ENCODE data around the gene GPC4. TPM values are rescaled to one million over a fixed set of nuclear protein-coding genes. Genes with fewer than 3 reads are reported as not detected.

Gene GPC4
- polyA plus RNA-seq, 2 donors: 1.6 to 4.0 TPM

- Histone ChIP-seq H3K27ac (ENCODE audit: low read depth in 2 of 2, low read length in 1 of 2) (no peak overlapping the region), H3K27me3 (ENCODE audit: control insufficient read depth in 1 of 2, insufficient read depth in 2 of 2, low read length in 2 of 2) (peaks cover 0 to 3% of the 10 kb centered on the region in 2 donors), H3K9me3 (ENCODE audit: control insufficient read depth in 2 of 2, insufficient read depth in 1 of 2, low read depth in 1 of 2, low read length in 1 of 2) (no peaks in the 10 kb centered on the region), H3K4me3 (ENCODE audit: low read depth in 1 of 2, low read length in 2 of 2) (no peak overlapping the region), H3K4me1 (ENCODE audit: control insufficient read depth in 2 of 2, insufficient read depth in 2 of 2, low read length in 1 of 2) (no peaks in the 10 kb centered on the region), H3K36me3 (ENCODE audit: control insufficient read depth in 2 of 2, insufficient read depth in 2 of 2, low read length in 1 of 2) (no peaks in the 10 kb centered on the region)
- 55 to 66% methylated on average over 2 of the region's 2 CpGs for WGBS, 2 donors
Measured at GRCh38 chrX:133373386-133374079, 41.8 kb downstream of the GPC4 start.

GRCh38 chrX:133370696-133371275 is 44.5 kb downstream of the GPC4 start:
- Histone ChIP-seq H3K9me3 (ENCODE audit: control insufficient read depth in 2 of 2, insufficient read depth in 1 of 2, low read depth in 1 of 2, low read length in 1 of 2) (no peaks in the 10 kb centered on the region), H3K4me3 (ENCODE audit: low read depth in 1 of 2, low read length in 2 of 2) (no peak overlapping the region), H3K27ac (ENCODE audit: low read depth in 2 of 2, low read length in 1 of 2) (no peak overlapping the region), H3K4me1 (ENCODE audit: control insufficient read depth in 2 of 2, insufficient read depth in 2 of 2, low read length in 1 of 2) (no peaks in the 10 kb centered on the region), H3K27me3 (ENCODE audit: control insufficient read depth in 1 of 2, insufficient read depth in 2 of 2, low read length in 2 of 2) (no peaks in the 10 kb centered on the region), H3K36me3 (ENCODE audit: control insufficient read depth in 2 of 2, insufficient read depth in 2 of 2, low read length in 1 of 2) (no peaks in the 10 kb centered on the region)
- 87 to 94% methylated on average over 3 of the region's 3 CpGs for WGBS, 2 donors

- 78 to 86% methylated on average over 2 of the region's 2 CpGs for WGBS, 2 donors
- Histone ChIP-seq H3K27me3 (ENCODE audit: control insufficient read depth in 1 of 2, insufficient read depth in 2 of 2, low read length in 2 of 2) (no peaks in the 10 kb centered on the region), H3K9me3 (ENCODE audit: control insufficient read depth in 2 of 2, insufficient read depth in 1 of 2, low read depth in 1 of 2, low read length in 1 of 2) (no peaks in the 10 kb centered on the region), H3K4me1 (ENCODE audit: control insufficient read depth in 2 of 2, insufficient read depth in 2 of 2, low read length in 1 of 2) (no peaks in the 10 kb centered on the region), H3K4me3 (ENCODE audit: low read depth in 1 of 2, low read length in 2 of 2) (no peak overlapping the region), H3K27ac (ENCODE audit: low read depth in 2 of 2, low read length in 1 of 2) (no peak overlapping the region), H3K36me3 (ENCODE audit: control insufficient read depth in 2 of 2, insufficient read depth in 2 of 2, low read length in 1 of 2) (no peaks in the 10 kb centered on the region)
Measured at GRCh38 chrX:133369065-133369464, 46.2 kb downstream of the GPC4 start.

- no peak overlapping the region for H3K27ac ChIP-seq (ENCODE audit: low read depth in 2 of 2, low read length in 1 of 2)
- H3K36me3 ChIP-seq (ENCODE audit: control insufficient read depth in 2 of 2, insufficient read depth in 2 of 2, low read length in 1 of 2): no peaks in the 10 kb centered on the region
- H3K9me3 ChIP-seq (ENCODE audit: control insufficient read depth in 2 of 2, insufficient read depth in 1 of 2, low read depth in 1 of 2, low read length in 1 of 2): no peaks in the 10 kb centered on the region
- no peaks in the 10 kb centered on the region for H3K4me1 ChIP-seq (ENCODE audit: control insufficient read depth in 2 of 2, insufficient read depth in 2 of 2, low read length in 1 of 2)
- H3K27me3 ChIP-seq (ENCODE audit: control insufficient read depth in 1 of 2, insufficient read depth in 2 of 2, low read length in 2 of 2): no peaks in the 10 kb centered on the region
- no peak overlapping the region for H3K4me3 ChIP-seq (ENCODE audit: low read depth in 1 of 2, low read length in 2 of 2)
Measured at GRCh38 chrX:133366735-133367134, 48.6 kb downstream of the GPC4 start.

GRCh38 chrX:133365871-133366611 is 49.2 kb downstream of the GPC4 start:
- WGBS, 2 donors: 18 to 33% methylated on average over 1 of the region's 1 CpG

GRCh38 chrX:133364865-133365264 is 50.4 kb downstream of the GPC4 start:
- Histone ChIP-seq H3K4me1 (ENCODE audit: control insufficient read depth in 2 of 2, insufficient read depth in 2 of 2, low read length in 1 of 2) (no peaks in the 10 kb centered on the region), H3K27me3 (ENCODE audit: control insufficient read depth in 1 of 2, insufficient read depth in 2 of 2, low read length in 2 of 2) (no peaks in the 10 kb centered on the region), H3K9me3 (ENCODE audit: control insufficient read depth in 2 of 2, insufficient read depth in 1 of 2, low read depth in 1 of 2, low read length in 1 of 2) (no peaks in the 10 kb centered on the region), H3K27ac (ENCODE audit: low read depth in 2 of 2, low read length in 1 of 2) (no peak overlapping the region), H3K4me3 (ENCODE audit: low read depth in 1 of 2, low read length in 2 of 2) (no peak overlapping the region), H3K36me3 (ENCODE audit: control insufficient read depth in 2 of 2, insufficient read depth in 2 of 2, low read length in 1 of 2) (no peaks in the 10 kb centered on the region)
- 56 to 72% methylated on average over 1 of the region's 1 CpG for WGBS, 2 donors

More at GRCh38 chrX:133365871-133366611, 49.2 kb downstream of the GPC4 start:
- Histone ChIP-seq H3K9me3 (ENCODE audit: control insufficient read depth in 2 of 2, insufficient read depth in 1 of 2, low read depth in 1 of 2, low read length in 1 of 2) (no peaks in the 10 kb centered on the region), H3K4me3 (ENCODE audit: low read depth in 1 of 2, low read length in 2 of 2) (no peak overlapping the region), H3K36me3 (ENCODE audit: control insufficient read depth in 2 of 2, insufficient read depth in 2 of 2, low read length in 1 of 2) (no peaks in the 10 kb centered on the region), H3K27me3 (ENCODE audit: control insufficient read depth in 1 of 2, insufficient read depth in 2 of 2, low read length in 2 of 2) (no peaks in the 10 kb centered on the region), H3K4me1 (ENCODE audit: control insufficient read depth in 2 of 2, insufficient read depth in 2 of 2, low read length in 1 of 2) (no peaks in the 10 kb centered on the region), H3K27ac (ENCODE audit: low read depth in 2 of 2, low read length in 1 of 2) (no peak overlapping the region)

GRCh38 chrX:133364196-133364595 is 51.1 kb downstream of the GPC4 start:
- Histone ChIP-seq H3K27ac (ENCODE audit: low read depth in 2 of 2, low read length in 1 of 2) (no peak overlapping the region), H3K36me3 (ENCODE audit: control insufficient read depth in 2 of 2, insufficient read depth in 2 of 2, low read length in 1 of 2) (no peaks in the 10 kb centered on the region), H3K9me3 (ENCODE audit: control insufficient read depth in 2 of 2, insufficient read depth in 1 of 2, low read depth in 1 of 2, low read length in 1 of 2) (no peaks in the 10 kb centered on the region), H3K4me1 (ENCODE audit: control insufficient read depth in 2 of 2, insufficient read depth in 2 of 2, low read length in 1 of 2) (no peaks in the 10 kb centered on the region), H3K4me3 (ENCODE audit: low read depth in 1 of 2, low read length in 2 of 2) (no peak overlapping the region), H3K27me3 (ENCODE audit: control insufficient read depth in 1 of 2, insufficient read depth in 2 of 2, low read length in 2 of 2) (no peaks in the 10 kb centered on the region)
- WGBS, 2 donors: 56 to 61% methylated on average over 1 of the region's 1 CpG

GRCh38 chrX:133362538-133362937 is 52.8 kb downstream of the GPC4 start:
- Histone ChIP-seq H3K4me1 (ENCODE audit: control insufficient read depth in 2 of 2, insufficient read depth in 2 of 2, low read length in 1 of 2) (no peaks in the 10 kb centered on the region), H3K36me3 (ENCODE audit: control insufficient read depth in 2 of 2, insufficient read depth in 2 of 2, low read length in 1 of 2) (no peaks in the 10 kb centered on the region), H3K27ac (ENCODE audit: low read depth in 2 of 2, low read length in 1 of 2) (no peak overlapping the region), H3K4me3 (ENCODE audit: low read depth in 1 of 2, low read length in 2 of 2) (no peak overlapping the region), H3K27me3 (ENCODE audit: control insufficient read depth in 1 of 2, insufficient read depth in 2 of 2, low read length in 2 of 2) (no peaks in the 10 kb centered on the region), H3K9me3 (ENCODE audit: control insufficient read depth in 2 of 2, insufficient read depth in 1 of 2, low read depth in 1 of 2, low read length in 1 of 2) (no peaks in the 10 kb centered on the region)
- 69 to 79% methylated on average over 2 of the region's 2 CpGs for WGBS, 2 donors

- WGBS, 2 donors: 81 to 87% methylated on average over 2 of the region's 2 CpGs
- H3K36me3 ChIP-seq (ENCODE audit: control insufficient read depth in 2 of 2, insufficient read depth in 2 of 2, low read length in 1 of 2): no peaks in the 10 kb centered on the region
- no peak overlapping the region for H3K27ac ChIP-seq (ENCODE audit: low read depth in 2 of 2, low read length in 1 of 2)
- no peaks in the 10 kb centered on the region for H3K9me3 ChIP-seq (ENCODE audit: control insufficient read depth in 2 of 2, insufficient read depth in 1 of 2, low read depth in 1 of 2, low read length in 1 of 2)
- no peaks in the 10 kb centered on the region for H3K27me3 ChIP-seq (ENCODE audit: control insufficient read depth in 1 of 2, insufficient read depth in 2 of 2, low read length in 2 of 2)
- H3K4me1 ChIP-seq (ENCODE audit: control insufficient read depth in 2 of 2, insufficient read depth in 2 of 2, low read length in 1 of 2): no peaks in the 10 kb centered on the region
- H3K4me3 ChIP-seq (ENCODE audit: low read depth in 1 of 2, low read length in 2 of 2): no peak overlapping the region
Measured at GRCh38 chrX:133359466-133359865, 55.8 kb downstream of the GPC4 start.
